Neutrophil (primary cell): ENCODE results near the gene TNFRSF9.

ENCODE experiments used
- H3K27ac ChIP-seq: fragments of 200-600 bp; sonication (generic); 2 replicates; pipeline ENCODE4 v1.5.1; 2016; ENCODE audit warnings: mild to moderate bottlenecking, moderate library complexity
- H3K27me3 ChIP-seq: fragments of 200-600 bp; sonication (generic); 2 replicates; pipeline ENCODE4 v1.6.0; 2016; ENCODE audit warnings: mild to moderate bottlenecking
- H3K36me3 ChIP-seq: fragments of 200-600 bp; sonication (generic); 2 replicates; pipeline ENCODE4 v1.5.1; 2017
- H3K4me1 ChIP-seq, 2 experiments: fragments of 200-600 bp in 1 of 2; sonication (generic) in 1 of 2; 1 replicate in 1 of 2; 2 replicates in 1 of 2; pipeline versions ENCODE4 v1.5.1 to v1.6.1; 2013 to 2016; ENCODE audit warnings: low read depth in 1 of 2, low read length in 1 of 2, mild to moderate bottlenecking in 1 of 2, moderate library complexity in 1 of 2; ENCODE audit not compliant: control insufficient read depth in 1 of 2, insufficient read depth in 1 of 2
- H3K4me3 ChIP-seq, 2 experiments: fragments of 200-600 bp in 1 of 2; sonication (generic) in 1 of 2; 1 replicate in 1 of 2; 2 replicates in 1 of 2; pipeline ENCODE4 v1.5.1; 2013 to 2016; ENCODE audit warnings: low read depth in 1 of 2, low read length in 1 of 2, mild to moderate bottlenecking in 1 of 2, moderate library complexity in 1 of 2
- H3K9me3 ChIP-seq: fragments of 200-600 bp; sonication (generic); 2 replicates; pipeline ENCODE4 v1.5.1; 2016
- TF ChIP-seq, protein P1 (sequence below): fragments of 200-600 bp; sonication (generic); IDR thresholded peaks from 2 replicates; pipeline ENCODE4 v1.5.1; 2016; ENCODE audit warnings: antibody characterized with exemption

TNFRSF9 gene

GRCh38 chr1:7962636-7963377, 22.2 kb upstream of the TNFRSF9 start:
- Histone ChIP-seq H3K36me3 (peaks cover 38% of the 10 kb centered on the region), H3K27me3 (no peaks in the 10 kb centered on the region), H3K4me1 (peaks cover 22 to 25% of the 10 kb centered on the region in 2 experiments), H3K9me3 (no peaks in the 10 kb centered on the region), H3K4me3 (peak overlapping the region; percentile 84 to 92), H3K27ac (peak overlapping the region; percentile 92)
- TF ChIP-seq, protein P1, sequence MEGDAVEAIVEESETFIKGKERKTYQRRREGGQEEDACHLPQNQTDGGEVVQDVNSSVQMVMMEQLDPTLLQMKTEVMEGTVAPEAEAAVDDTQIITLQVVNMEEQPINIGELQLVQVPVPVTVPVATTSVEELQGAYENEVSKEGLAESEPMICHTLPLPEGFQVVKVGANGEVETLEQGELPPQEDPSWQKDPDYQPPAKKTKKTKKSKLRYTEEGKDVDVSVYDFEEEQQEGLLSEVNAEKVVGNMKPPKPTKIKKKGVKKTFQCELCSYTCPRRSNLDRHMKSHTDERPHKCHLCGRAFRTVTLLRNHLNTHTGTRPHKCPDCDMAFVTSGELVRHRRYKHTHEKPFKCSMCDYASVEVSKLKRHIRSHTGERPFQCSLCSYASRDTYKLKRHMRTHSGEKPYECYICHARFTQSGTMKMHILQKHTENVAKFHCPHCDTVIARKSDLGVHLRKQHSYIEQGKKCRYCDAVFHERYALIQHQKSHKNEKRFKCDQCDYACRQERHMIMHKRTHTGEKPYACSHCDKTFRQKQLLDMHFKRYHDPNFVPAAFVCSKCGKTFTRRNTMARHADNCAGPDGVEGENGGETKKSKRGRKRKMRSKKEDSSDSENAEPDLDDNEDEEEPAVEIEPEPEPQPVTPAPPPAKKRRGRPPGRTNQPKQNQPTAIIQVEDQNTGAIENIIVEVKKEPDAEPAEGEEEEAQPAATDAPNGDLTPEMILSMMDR, result no peak

DNA sequence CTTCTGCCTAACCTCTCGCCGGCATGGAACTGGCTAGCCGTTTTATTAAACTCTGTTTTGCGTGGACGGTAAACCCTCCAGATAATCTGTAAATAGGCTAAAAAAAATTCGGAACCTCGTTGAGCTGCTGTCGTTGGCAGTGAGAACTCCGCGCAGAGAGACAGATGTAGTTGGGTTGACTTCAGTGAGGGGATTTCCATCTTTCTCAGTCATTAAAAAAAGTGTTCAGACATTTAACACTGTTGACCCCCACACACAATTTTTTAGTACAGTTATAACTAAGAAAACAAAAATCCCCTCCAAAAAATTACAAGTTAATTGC, 21.3 kb upstream of the TNFRSF9 start:
- Histone ChIP-seq H3K4me3 (peak overlapping the region; percentile 84 to 92), H3K27ac (peak overlapping the region; percentile 92), H3K27me3 (no peaks in the 10 kb centered on the region), H3K36me3 (peaks cover 36% of the 10 kb centered on the region), H3K9me3 (no peaks in the 10 kb centered on the region), H3K4me1 (peaks cover 22 to 25% of the 10 kb centered on the region in 2 experiments)
- TF ChIP-seq, protein P1, result no peak

DNA sequence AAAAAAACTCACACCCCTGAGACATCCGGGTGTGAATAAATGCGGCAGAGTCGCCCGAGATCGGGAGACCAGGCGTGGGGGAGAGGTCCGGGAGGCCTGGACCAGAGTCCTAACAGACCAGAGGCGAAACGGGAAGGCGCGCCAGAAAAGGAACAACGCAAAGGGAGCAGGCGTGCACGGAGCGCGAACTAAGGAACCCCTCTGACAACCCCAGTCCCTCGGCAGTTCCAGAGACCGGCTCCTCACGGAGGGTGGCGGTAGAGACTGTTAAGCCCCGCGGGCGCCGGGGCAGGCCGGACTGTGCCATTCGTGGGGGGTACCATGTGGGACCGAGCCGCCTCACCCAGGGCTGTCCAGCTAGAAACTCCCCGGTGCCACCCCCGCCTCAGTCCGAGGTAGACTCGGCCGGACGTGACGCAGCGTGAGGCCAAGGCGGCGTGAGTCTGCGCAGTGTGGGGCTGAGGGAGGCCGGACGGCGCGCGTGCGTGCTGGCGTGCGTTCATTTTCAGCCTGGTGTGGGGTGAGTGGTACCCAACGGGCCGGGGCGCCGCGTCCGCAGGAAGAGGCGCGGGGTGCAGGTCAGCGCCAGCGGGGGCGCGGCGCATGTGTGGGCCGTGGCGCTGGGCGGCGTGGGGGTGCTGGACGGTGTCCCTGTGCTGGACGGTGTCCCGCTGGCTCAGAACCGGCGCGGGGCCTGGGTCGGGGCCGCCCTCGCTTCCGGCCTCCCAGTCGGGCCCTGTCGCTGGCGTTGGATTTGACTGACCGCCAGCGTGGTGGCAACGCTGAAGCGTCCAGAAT, 20.8 kb upstream of the TNFRSF9 start, which contains the start of gene PARK7:
Gene PARK7, plus strand, starts transcription at position 496 of the 798 bp plus-strand sequence. CDS start 1,075 bp downstream, outside the sequence.
- H3K9me3 ChIP-seq, result no peaks in the 10 kb centered on the region
- peak within 1 kb of the TSS; percentile 92 for H3K27ac ChIP-seq
- TF ChIP-seq, protein P1, result peak; percentile 80
- no peaks in the 10 kb centered on the region for H3K27me3 ChIP-seq
- peaks cover 22 to 25% of the 10 kb centered on the region in 2 experiments for H3K4me1 ChIP-seq
- H3K4me3 ChIP-seq, result peak within 1 kb of the TSS; percentile 84 to 92
- peaks cover 30% of the 10 kb centered on the region for H3K36me3 ChIP-seq

GRCh38 chr1:7960867-7961215, 20.2 kb upstream of the TNFRSF9 start:
- H3K27ac ChIP-seq, result peak overlapping the region; percentile 92
- H3K27me3 ChIP-seq, result no peaks in the 10 kb centered on the region
- peaks cover 22 to 25% of the 10 kb centered on the region in 2 experiments for H3K4me1 ChIP-seq
- no peaks in the 10 kb centered on the region for H3K9me3 ChIP-seq
- H3K4me3 ChIP-seq, result peak overlapping the region; percentile 84 to 92
- TF ChIP-seq, protein P1, result no peak
- H3K36me3 ChIP-seq, result peaks cover 25% of the 10 kb centered on the region

DNA sequence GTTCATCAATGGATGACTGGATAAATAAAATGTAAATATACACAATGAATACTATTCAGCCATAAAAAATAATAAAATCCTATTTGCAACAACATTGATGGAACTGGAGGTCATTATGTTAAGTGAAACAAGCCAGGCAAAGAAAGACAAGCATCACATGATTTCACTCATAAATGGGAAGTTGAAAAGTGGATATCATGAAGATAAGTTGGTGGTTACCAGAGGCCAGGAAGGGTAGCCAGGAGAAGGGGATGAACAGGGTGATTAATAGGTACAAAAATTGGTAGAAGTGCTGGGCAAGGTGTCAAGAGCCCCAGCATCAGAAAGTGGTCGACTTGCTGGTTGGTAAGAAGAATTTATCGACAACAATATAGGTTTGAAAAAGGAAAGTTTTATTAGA, 19.5 kb upstream of the TNFRSF9 start:
- peak overlapping the region; percentile 92 for H3K27ac ChIP-seq
- peaks cover 22 to 25% of the 10 kb centered on the region in 2 experiments for H3K4me1 ChIP-seq
- TF ChIP-seq, protein P1, result no peak
- no peaks in the 10 kb centered on the region for H3K9me3 ChIP-seq
- peaks cover 18% of the 10 kb centered on the region for H3K36me3 ChIP-seq
- peak overlapping the region; percentile 84 to 92 for H3K4me3 ChIP-seq
- no peaks in the 10 kb centered on the region for H3K27me3 ChIP-seq
